ENCODE data around the gene DZIP3. TPM values are rescaled to one million over a fixed set of nuclear protein-coding genes. Genes with fewer than 3 reads are reported as not detected.

Gene DZIP3, protein sequence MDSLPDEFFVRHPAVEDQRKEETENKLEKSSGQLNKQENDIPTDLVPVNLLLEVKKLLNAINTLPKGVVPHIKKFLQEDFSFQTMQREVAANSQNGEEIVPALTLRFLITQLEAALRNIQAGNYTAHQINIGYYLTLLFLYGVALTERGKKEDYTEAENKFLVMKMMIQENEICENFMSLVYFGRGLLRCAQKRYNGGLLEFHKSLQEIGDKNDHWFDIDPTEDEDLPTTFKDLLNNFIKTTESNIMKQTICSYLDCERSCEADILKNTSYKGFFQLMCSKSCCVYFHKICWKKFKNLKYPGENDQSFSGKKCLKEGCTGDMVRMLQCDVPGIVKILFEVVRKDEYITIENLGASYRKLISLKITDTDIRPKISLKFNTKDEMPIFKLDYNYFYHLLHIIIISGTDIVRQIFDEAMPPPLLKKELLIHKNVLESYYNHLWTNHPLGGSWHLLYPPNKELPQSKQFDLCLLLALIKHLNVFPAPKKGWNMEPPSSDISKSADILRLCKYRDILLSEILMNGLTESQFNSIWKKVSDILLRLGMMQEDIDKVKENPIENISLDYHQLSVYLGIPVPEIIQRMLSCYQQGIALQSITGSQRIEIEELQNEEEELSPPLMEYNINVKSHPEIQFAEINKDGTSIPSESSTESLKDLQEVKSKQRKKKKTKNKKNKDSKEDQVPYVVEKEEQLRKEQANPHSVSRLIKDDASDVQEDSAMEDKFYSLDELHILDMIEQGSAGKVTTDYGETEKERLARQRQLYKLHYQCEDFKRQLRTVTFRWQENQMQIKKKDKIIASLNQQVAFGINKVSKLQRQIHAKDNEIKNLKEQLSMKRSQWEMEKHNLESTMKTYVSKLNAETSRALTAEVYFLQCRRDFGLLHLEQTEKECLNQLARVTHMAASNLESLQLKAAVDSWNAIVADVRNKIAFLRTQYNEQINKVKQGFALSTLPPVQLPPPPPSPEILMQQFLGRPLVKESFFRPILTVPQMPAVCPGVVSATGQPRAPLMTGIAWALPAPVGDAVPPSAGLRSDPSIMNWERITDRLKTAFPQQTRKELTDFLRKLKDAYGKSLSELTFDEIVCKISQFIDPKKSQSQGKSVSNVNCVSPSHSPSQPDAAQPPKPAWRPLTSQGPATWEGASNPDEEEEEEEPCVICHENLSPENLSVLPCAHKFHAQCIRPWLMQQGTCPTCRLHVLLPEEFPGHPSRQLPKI
- total RNA-seq (2016; rRNA removed; fragmentation: Illumina TruSeq; extraction: Trizol) (17.1 and 17.3 TPM in 2 replicates), polyA plus RNA-seq (2011; rRNA removed) (8.1 and 11.3 TPM in 2 replicates), polyA minus RNA-seq (2011; rRNA and poly(A)+ RNA removed; ENCODE audit: low replicate concordance) (0.91 and 4.5 TPM in 2 replicates), Bru-seq, nascent RNA (percentile 50 among the genes with signal in this experiment), BruChase-seq, experiment 1, labeled RNA remaining after a 6-hour chase (percentile 55 among the genes with signal in this experiment), BruChase-seq, experiment 2, labeled RNA remaining after a 2-hour chase (percentile 57 among the genes with signal in this experiment)
- total RNA-seq (2016; cell fraction: cytosol; rRNA removed; fragmentation: Illumina TruSeq; extraction: Trizol; ENCODE audit: low read depth), result 2.1 and 2.4 TPM in 2 replicates
- 16.8 and 19.0 TPM in 2 replicates for total RNA-seq (2016; cell fraction: insoluble cytoplasmic fraction; rRNA removed; fragmentation: Illumina TruSeq; extraction: Trizol)
- 4.5 and 6.3 TPM in 2 replicates for total RNA-seq (2016; cell fraction: membrane; rRNA removed; fragmentation: Illumina TruSeq; extraction: Trizol)
- 36.5 and 37.8 TPM in 2 replicates for total RNA-seq (2016; cell fraction: nucleus; rRNA removed; fragmentation: Illumina TruSeq; extraction: Trizol)
- 2.8 and 3.6 TPM in 2 replicates for polyA plus RNA-seq (2011; cell fraction: cytosol; rRNA removed)
- 17.2 and 19.2 TPM in 2 replicates for polyA plus RNA-seq (2011; cell fraction: nucleus; rRNA removed)
- 5.5 and 9.1 TPM in 2 replicates for polyA plus RNA-seq (2012)
- polyA plus RNA-seq (2016; cell fraction: cytosol; fragmentation: Illumina TruSeq; extraction: Trizol; ENCODE audit: low read depth), result 0.49 and 0.54 TPM in 2 replicates
- 8.8 and 10.0 TPM in 2 replicates for polyA plus RNA-seq (2016; cell fraction: insoluble cytoplasmic fraction; fragmentation: Illumina TruSeq; extraction: Trizol; ENCODE audit: low read depth)
- polyA plus RNA-seq (2016; cell fraction: membrane; fragmentation: Illumina TruSeq; extraction: Trizol; ENCODE audit: low read depth), result 1.0 and 1.3 TPM in 2 replicates
- polyA plus RNA-seq (2016; cell fraction: nucleus; fragmentation: Illumina TruSeq; extraction: Trizol; ENCODE audit: insufficient read depth, low read depth), result 35.2 and 36.3 TPM in 2 replicates
- polyA minus RNA-seq (2011; cell fraction: cytosol; rRNA and poly(A)+ RNA removed), result 4.4 and 5.5 TPM in 2 replicates
- 36.3 and 37.2 TPM in 2 replicates for polyA minus RNA-seq (2011; cell fraction: nucleus; rRNA and poly(A)+ RNA removed)
- long read RNA-seq, experiment 1, partial matches to known transcripts, result 7 of 8 reads
- long read RNA-seq, experiment 1, other reads (novel, unspliced or antisense), result 1 of 8 reads
- long read RNA-seq, experiment 2, partial matches to known transcripts, result 4 of 7 reads
- long read RNA-seq, experiment 2, other reads (novel, unspliced or antisense), result 3 of 7 reads

DNA sequence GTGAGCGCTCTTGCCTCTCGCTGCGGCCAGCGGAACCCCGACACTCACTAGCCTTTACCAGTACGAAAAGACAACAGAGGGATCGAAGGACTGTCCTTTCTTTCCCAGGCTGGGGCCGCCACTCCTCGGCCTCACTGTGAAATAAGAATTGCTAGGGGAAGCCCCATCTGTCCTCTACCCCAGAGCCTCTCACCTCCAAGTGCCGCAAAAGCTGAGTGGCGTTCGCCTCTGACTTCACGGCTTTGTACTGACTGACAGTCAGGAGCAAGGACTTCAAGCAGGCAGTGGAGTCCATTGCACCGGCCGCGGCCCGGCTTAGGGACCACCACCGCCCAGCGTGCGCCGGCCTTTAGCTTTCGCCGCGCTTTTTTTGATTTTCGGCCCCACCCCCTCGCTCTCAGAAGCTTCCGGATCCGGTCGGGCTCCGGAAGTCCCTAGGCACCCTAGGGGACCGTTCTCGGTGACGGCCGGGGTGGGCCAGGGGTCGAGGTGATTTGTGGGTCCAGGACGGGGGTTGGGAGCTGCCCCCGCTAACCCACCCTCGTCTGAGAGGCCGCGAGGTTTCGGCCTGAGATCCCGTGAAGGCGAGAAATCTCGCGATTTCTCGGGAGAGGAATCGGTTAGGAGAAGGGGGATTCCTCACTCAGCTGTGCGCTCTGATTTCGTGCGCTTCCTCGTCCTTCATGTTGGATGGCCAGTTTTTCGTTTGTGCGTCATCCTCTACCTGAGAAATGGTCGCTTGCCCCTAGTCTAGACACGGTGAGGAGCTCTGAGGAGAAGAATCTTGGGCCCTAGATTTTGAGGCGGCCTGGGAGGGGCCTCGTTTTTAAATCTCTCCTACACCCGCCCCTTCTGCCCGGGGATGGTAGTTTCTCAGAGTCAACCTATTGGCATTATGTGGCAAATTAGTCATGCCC, at the start of gene DZIP3, which contains the start of gene CIP2A:
DZIP3 (plus strand) TSS at position 642 of the 917 bp plus-strand sequence. CDS start 15,685 bp downstream, outside the sequence.
CIP2A (minus strand) TSS at position 358 of the 917 bp plus-strand sequence; CDS start at position 295, 63 bp downstream.
- peak; percentile 64 for FAIRE-seq
- in situ Hi-C loops (cut with HindIII; ENCODE audit: extremely low pct_ligation_motif_present, low pct_unique_long_range_greater_than_20kb) (no loop called here), intact Hi-C loops (cut with micrococcal nuclease; ENCODE audit: unreplicated experiment) (no loop called here)
- Histone ChIP-seq H4K20me1 (ENCODE audit: insufficient read depth, low read length) (no peaks in the 10 kb centered on the region), H2AFZ (ENCODE audit: low read length) (peak within 1 kb of the TSS; percentile 62), H3K4me3 (replicated peaks in 1 of 3; ENCODE audit: insufficient read depth in 1 of 3, low read depth in 2 of 3, low read length in 3 of 3) (peak within 1 kb of the TSS; percentile 79 to 91 (median 91)), H3K36me3 (replicated peaks in 1 of 2; ENCODE audit: control insufficient read depth in 1 of 2, insufficient read depth in 2 of 2, low read length in 2 of 2) (peaks cover 0 to 8% of the 10 kb centered on the region in 2 experiments; a peak in 1 of 5 replicates), H3K9me3 (ENCODE audit: low read length) (no peaks in the 10 kb centered on the region), H3K27ac (ENCODE audit: extremely low read length, insufficient read depth, low read length) (peak within 1 kb of the TSS; percentile 96), H3K79me2 (ENCODE audit: insufficient read depth, low read length) (peaks cover 55% of the 10 kb centered on the region), H3K4me1 (ENCODE audit: insufficient read depth, low read length) (peaks cover 33% of the 10 kb centered on the region), H3K9ac (ENCODE audit: insufficient read depth, low read depth, low read length) (peak within 1 kb of the TSS; percentile 95), H3K27me3 (ENCODE audit: control insufficient read depth in 1 of 2, insufficient read depth in 2 of 2, low read length in 2 of 2) (no peaks in the 10 kb centered on the region; a peak in 2 of 5 replicates), H3K4me2 (ENCODE audit: low read depth, low read length) (peak within 1 kb of the TSS; percentile 84)
- ChIA-PET CTCF (ENCODE audit: low intra/inter-chr PET ratio, low total read pairs) (no interaction called here), POLR2A (interaction anchor here (0.9 to 2.2 kb wide), 7 partner anchors 10 to 50 kb away, joined by 3 to 19 read pairs (median 3); no protein-coding TSS in a partner anchor)
- no TSS peak for BruUV-seq (replicated peaks)
- peak; percentile 96 for DNase-seq (ENCODE audit: low spot score)
- WGBS (ENCODE audit: low lambda C conversion rate), result 0% methylated on average over 23 of the region's 59 CpGs
- peak; percentile 99 for ATAC-seq
- no peak for TF ChIP-seq MTA3 (CRISPR knock-in tag; IDR thresholded peaks at IDR 0.05)
- peak; percentile 4; the same call in 1 of the 2 replicates for TF ChIP-seq HMG20A (CRISPR knock-in tag; IDR thresholded peaks at IDR 0.05; ENCODE audit: borderline replicate concordance)
- no peak for TF ChIP-seq ZFAT (CRISPR knock-in tag; conservative IDR thresholded peaks at IDR 0.05)
- no peak for TF ChIP-seq SIX4 (CRISPR knock-in tag; IDR thresholded peaks at IDR 0.05)
- 0 out of 2 replicates have a peak, but pooled peaks have one; percentile 61 for TF ChIP-seq ZNF335 (CRISPR knock-in tag; IDR thresholded peaks at IDR 0.05)
- TF ChIP-seq ZNF776 (CRISPR knock-in tag; IDR thresholded peaks at IDR 0.05), result no peak
- TF ChIP-seq, protein P1, sequence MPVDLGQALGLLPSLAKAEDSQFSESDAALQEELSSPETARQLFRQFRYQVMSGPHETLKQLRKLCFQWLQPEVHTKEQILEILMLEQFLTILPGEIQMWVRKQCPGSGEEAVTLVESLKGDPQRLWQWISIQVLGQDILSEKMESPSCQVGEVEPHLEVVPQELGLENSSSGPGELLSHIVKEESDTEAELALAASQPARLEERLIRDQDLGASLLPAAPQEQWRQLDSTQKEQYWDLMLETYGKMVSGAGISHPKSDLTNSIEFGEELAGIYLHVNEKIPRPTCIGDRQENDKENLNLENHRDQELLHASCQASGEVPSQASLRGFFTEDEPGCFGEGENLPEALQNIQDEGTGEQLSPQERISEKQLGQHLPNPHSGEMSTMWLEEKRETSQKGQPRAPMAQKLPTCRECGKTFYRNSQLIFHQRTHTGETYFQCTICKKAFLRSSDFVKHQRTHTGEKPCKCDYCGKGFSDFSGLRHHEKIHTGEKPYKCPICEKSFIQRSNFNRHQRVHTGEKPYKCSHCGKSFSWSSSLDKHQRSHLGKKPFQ (CRISPR knock-in tag; IDR thresholded peaks at IDR 0.05; ENCODE audit: insufficient replicate concordance), result no peak
- peak; percentile 67; the same call in 1 of the 2 replicates for TF ChIP-seq GMEB1 (CRISPR knock-in tag; IDR thresholded peaks at IDR 0.05; ENCODE audit: borderline replicate concordance)
- TF ChIP-seq KDM6A (CRISPR knock-in tag; IDR thresholded peaks at IDR 0.05; ENCODE audit: low read depth), result 0 out of 2 replicates have a peak, but pooled peaks have one; percentile 11
